Ovary (tissue), 3 donors: ENCODE results near the gene PARP11.

Source experiments
- EP300 ChIP-seq: sonication (generic); formaldehyde crosslinking; IDR thresholded peaks from one replicate; pipeline ENCODE4 v1.6.1; 2017; ENCODE audit warnings: antibody characterized with exemption
- POLR2A ChIP-seq: fragments of 450-650 bp; IDR thresholded peaks from one replicate; pipeline ENCODE4 v1.6.1; 2017; ENCODE audit warnings: antibody characterized with exemption, mild to moderate bottlenecking, moderate library complexity
- TF ChIP-seq, protein P1 (sequence below), 3 donors: fragments of 450-650 bp in 2 of 3; fragments of 200-600 bp in 1 of 3; IDR thresholded peaks; one replicate each; pipeline versions ENCODE4 v1.5.1 to v1.8.0; 2016 to 2022; ENCODE audit warnings: antibody characterized with exemption in 3 of 3, mild to moderate bottlenecking in 1 of 3
- donor health status: DM: no; HTN: no; CAD: no.

DNA sequence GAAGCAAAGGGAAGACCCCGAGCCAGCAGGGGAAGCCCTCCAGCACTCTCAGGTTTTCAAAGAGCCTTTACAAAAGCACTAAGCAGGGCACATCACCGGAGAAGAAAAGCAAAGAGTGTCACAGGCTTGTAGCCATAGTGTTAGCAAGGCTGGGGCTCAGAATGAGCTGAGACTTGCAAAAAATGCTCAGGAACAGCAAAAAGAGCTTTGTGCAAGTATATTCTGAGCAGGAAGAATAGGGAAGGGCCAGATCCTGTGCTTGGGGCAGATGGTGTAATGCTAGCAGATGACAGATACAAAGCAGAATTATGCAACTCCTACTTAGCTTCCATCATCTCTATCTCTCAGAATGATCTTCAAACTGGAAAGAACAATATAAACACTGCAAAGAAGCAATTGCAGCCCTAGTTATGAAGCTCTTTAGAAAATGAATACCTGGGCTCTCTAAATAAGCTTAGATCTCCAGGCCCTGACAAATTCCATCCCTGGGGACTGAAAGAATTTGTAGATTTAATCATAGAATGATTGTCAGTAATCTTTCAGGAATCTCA, 23.7 kb upstream of the PARP11 start:
- TF ChIP-seq, protein P1, sequence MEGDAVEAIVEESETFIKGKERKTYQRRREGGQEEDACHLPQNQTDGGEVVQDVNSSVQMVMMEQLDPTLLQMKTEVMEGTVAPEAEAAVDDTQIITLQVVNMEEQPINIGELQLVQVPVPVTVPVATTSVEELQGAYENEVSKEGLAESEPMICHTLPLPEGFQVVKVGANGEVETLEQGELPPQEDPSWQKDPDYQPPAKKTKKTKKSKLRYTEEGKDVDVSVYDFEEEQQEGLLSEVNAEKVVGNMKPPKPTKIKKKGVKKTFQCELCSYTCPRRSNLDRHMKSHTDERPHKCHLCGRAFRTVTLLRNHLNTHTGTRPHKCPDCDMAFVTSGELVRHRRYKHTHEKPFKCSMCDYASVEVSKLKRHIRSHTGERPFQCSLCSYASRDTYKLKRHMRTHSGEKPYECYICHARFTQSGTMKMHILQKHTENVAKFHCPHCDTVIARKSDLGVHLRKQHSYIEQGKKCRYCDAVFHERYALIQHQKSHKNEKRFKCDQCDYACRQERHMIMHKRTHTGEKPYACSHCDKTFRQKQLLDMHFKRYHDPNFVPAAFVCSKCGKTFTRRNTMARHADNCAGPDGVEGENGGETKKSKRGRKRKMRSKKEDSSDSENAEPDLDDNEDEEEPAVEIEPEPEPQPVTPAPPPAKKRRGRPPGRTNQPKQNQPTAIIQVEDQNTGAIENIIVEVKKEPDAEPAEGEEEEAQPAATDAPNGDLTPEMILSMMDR (IDR thresholded peaks at IDR 0.05), result no peak
- TF ChIP-seq POLR2A, result no peak
- TF ChIP-seq EP300, result no peak
